ENCODE measurements around the gene RIMOC1. TPM values are rescaled to one million over a fixed set of nuclear protein-coding genes. Genes with fewer than 3 reads are reported as not detected.
A peak's percentile ranks its signal among the peaks of the same experiment; 100 is the strongest.

Gene RIMOC1
- total RNA-seq, 1 donor from 2014 or later, result 31.5 TPM

GRCh38 chr5:41903382-41903891, 707 bp upstream of the RIMOC1 start:
- DNase-seq (ENCODE audit: low spot score), result no peak
- peak overlapping the region; percentile 97 for H3K27ac Mint-ChIP-seq (ENCODE audit: unreplicated experiment)

GRCh38 chr5:41906151-41906550, 2.0 kb downstream of the RIMOC1 start:
- no peaks in the 10 kb centered on the region for H3K9me3 Mint-ChIP-seq (ENCODE audit: unreplicated experiment)
- no peak for TF ChIP-seq CTCF (IDR thresholded peaks at IDR 0.05; ENCODE audit: unreplicated experiment)
- no peak overlapping the region for H3K27ac Mint-ChIP-seq (ENCODE audit: unreplicated experiment)
- H3K36me3 Mint-ChIP-seq (ENCODE audit: low read depth, unreplicated experiment), result peaks cover 7% of the 10 kb centered on the region
- DNase-seq (ENCODE audit: low spot score), result no peak
- H3K27me3 Mint-ChIP-seq (ENCODE audit: unreplicated experiment), result peaks cover 9% of the 10 kb centered on the region
- H3K4me3 Mint-ChIP-seq (ENCODE audit: unreplicated experiment), result no peak overlapping the region
- H3K4me1 Mint-ChIP-seq (ENCODE audit: unreplicated experiment), result peaks cover 13% of the 10 kb centered on the region

More at GRCh38 chr5:41903382-41903891, 707 bp upstream of the RIMOC1 start:
- TF ChIP-seq CTCF (IDR thresholded peaks at IDR 0.05; ENCODE audit: unreplicated experiment), result no peak
- H3K36me3 Mint-ChIP-seq (ENCODE audit: low read depth, unreplicated experiment), result peaks cover 3% of the 10 kb centered on the region
- peaks cover 9% of the 10 kb centered on the region for H3K27me3 Mint-ChIP-seq (ENCODE audit: unreplicated experiment)
- no peaks in the 10 kb centered on the region for H3K9me3 Mint-ChIP-seq (ENCODE audit: unreplicated experiment)
- H3K4me1 Mint-ChIP-seq (ENCODE audit: unreplicated experiment), result peaks cover 13% of the 10 kb centered on the region
- H3K4me3 Mint-ChIP-seq (ENCODE audit: unreplicated experiment), result peak overlapping the region; percentile 98

GRCh38 chr5:41908374-41909079, 4.4 kb downstream of the RIMOC1 start:
- H3K27me3 Mint-ChIP-seq (ENCODE audit: unreplicated experiment), result peaks cover 9% of the 10 kb centered on the region
- H3K4me3 Mint-ChIP-seq (ENCODE audit: unreplicated experiment), result no peak overlapping the region
- H3K4me1 Mint-ChIP-seq (ENCODE audit: unreplicated experiment), result peaks cover 13% of the 10 kb centered on the region
- H3K9me3 Mint-ChIP-seq (ENCODE audit: unreplicated experiment), result no peaks in the 10 kb centered on the region
- H3K27ac Mint-ChIP-seq (ENCODE audit: unreplicated experiment), result no peak overlapping the region
- no peak for TF ChIP-seq CTCF (IDR thresholded peaks at IDR 0.05; ENCODE audit: unreplicated experiment)
- H3K36me3 Mint-ChIP-seq (ENCODE audit: low read depth, unreplicated experiment), result peaks cover 15% of the 10 kb centered on the region
- DNase-seq (ENCODE audit: low spot score), result no peak

GRCh38 chr5:41918105-41918504, 14.0 kb downstream of the RIMOC1 start:
- H3K27me3 Mint-ChIP-seq (ENCODE audit: unreplicated experiment), result no peaks in the 10 kb centered on the region
- H3K27ac Mint-ChIP-seq (ENCODE audit: unreplicated experiment), result no peak overlapping the region
- no peaks in the 10 kb centered on the region for H3K4me1 Mint-ChIP-seq (ENCODE audit: unreplicated experiment)
- no peak for TF ChIP-seq CTCF (IDR thresholded peaks at IDR 0.05; ENCODE audit: unreplicated experiment)
- DNase-seq (ENCODE audit: low spot score), result no peak
- H3K9me3 Mint-ChIP-seq (ENCODE audit: unreplicated experiment), result no peaks in the 10 kb centered on the region
- no peak overlapping the region for H3K4me3 Mint-ChIP-seq (ENCODE audit: unreplicated experiment)
- H3K36me3 Mint-ChIP-seq (ENCODE audit: low read depth, unreplicated experiment), result peaks cover 21% of the 10 kb centered on the region

- H3K36me3 Mint-ChIP-seq (ENCODE audit: low read depth, unreplicated experiment), result peaks cover 13% of the 10 kb centered on the region
- no peak for TF ChIP-seq CTCF (IDR thresholded peaks at IDR 0.05; ENCODE audit: unreplicated experiment)
- H3K27ac Mint-ChIP-seq (ENCODE audit: unreplicated experiment), result no peak overlapping the region
- no peaks in the 10 kb centered on the region for H3K9me3 Mint-ChIP-seq (ENCODE audit: unreplicated experiment)
- H3K4me3 Mint-ChIP-seq (ENCODE audit: unreplicated experiment), result no peak overlapping the region
- peaks cover 3% of the 10 kb centered on the region for H3K27me3 Mint-ChIP-seq (ENCODE audit: unreplicated experiment)
- no peak for DNase-seq (ENCODE audit: low spot score)
- peaks cover 4% of the 10 kb centered on the region for H3K4me1 Mint-ChIP-seq (ENCODE audit: unreplicated experiment)
These were observed 17.0 kb downstream of the RIMOC1 start for GRCh38 chr5:41921166-41921565.
